ENCODE measurements around the gene TTC39C. TPM values are rescaled to one million over a fixed set of nuclear protein-coding genes. Genes with fewer than 3 reads are reported as not detected.

Gene TTC39C
- total RNA-seq, 2 donors from 2014 or later, result 31.2 to 40.0 TPM

GRCh38 chr18:23969664-23970063 is 44.9 kb upstream of the TTC39C start:
- 97% methylated on average over 6 of the region's 6 CpGs for WGBS

GRCh38 chr18:23970161-23971096 is 44.1 kb upstream of the TTC39C start:
- H3K36me3 ChIP-seq, result no peaks in the 10 kb centered on the region
- no peaks in the 10 kb centered on the region for H3K27me3 ChIP-seq (replicated peaks; ENCODE audit: insufficient read depth)
- H3K27ac ChIP-seq, result no peak overlapping the region
- no peaks in the 10 kb centered on the region for H3K9me3 ChIP-seq
- WGBS, result 78% methylated on average over 7 of the region's 7 CpGs
- H3K4me1 ChIP-seq (replicated peaks), result no peaks in the 10 kb centered on the region
- TF ChIP-seq CTCF (IDR thresholded peaks at IDR 0.05) (no peak), POLR2A (IDR thresholded peaks at IDR 0.05) (no peak), POLR2AphosphoS5 (IDR thresholded peaks at IDR 0.05) (no peak)
- intact Hi-C loops (cut with DNase I), result no loop called here
- no peak overlapping the region for H3K4me3 ChIP-seq
- no peak for DNase-seq (ENCODE audit: low spot score)

More at GRCh38 chr18:23969664-23970063, 44.9 kb upstream of the TTC39C start:
- TF ChIP-seq CTCF (IDR thresholded peaks at IDR 0.05) (no peak), POLR2AphosphoS5 (IDR thresholded peaks at IDR 0.05) (no peak), POLR2A (IDR thresholded peaks at IDR 0.05) (no peak)
- no peaks in the 10 kb centered on the region for H3K27me3 ChIP-seq (replicated peaks; ENCODE audit: insufficient read depth)
- H3K4me1 ChIP-seq (replicated peaks), result no peaks in the 10 kb centered on the region
- H3K4me3 ChIP-seq, result no peak overlapping the region
- DNase-seq (ENCODE audit: low spot score), result no peak
- intact Hi-C loops (cut with DNase I), result no loop called here
- no peaks in the 10 kb centered on the region for H3K9me3 ChIP-seq
- no peaks in the 10 kb centered on the region for H3K36me3 ChIP-seq
- no peak overlapping the region for H3K27ac ChIP-seq

GRCh38 chr18:23971097-23971440 is 43.5 kb upstream of the TTC39C start:
- Histone ChIP-seq H3K36me3 (no peaks in the 10 kb centered on the region), H3K27me3 (replicated peaks; ENCODE audit: insufficient read depth) (no peaks in the 10 kb centered on the region), H3K9me3 (no peaks in the 10 kb centered on the region), H3K27ac (no peak overlapping the region), H3K4me3 (no peak overlapping the region), H3K4me1 (replicated peaks) (no peaks in the 10 kb centered on the region)
- no peak for DNase-seq (ENCODE audit: low spot score)
- 94% methylated on average over 5 of the region's 5 CpGs for WGBS
- no peak for TF ChIP-seq POLR2A (IDR thresholded peaks at IDR 0.05)
- no peak for TF ChIP-seq CTCF (IDR thresholded peaks at IDR 0.05)
- no peak for TF ChIP-seq POLR2AphosphoS5 (IDR thresholded peaks at IDR 0.05)
- intact Hi-C loops (cut with DNase I), result no loop called here

GRCh38 chr18:23971666-23972230 is 42.8 kb upstream of the TTC39C start:
- Histone ChIP-seq H3K27me3 (replicated peaks; ENCODE audit: insufficient read depth) (no peaks in the 10 kb centered on the region), H3K36me3 (no peaks in the 10 kb centered on the region), H3K9me3 (no peaks in the 10 kb centered on the region), H3K4me1 (replicated peaks) (no peaks in the 10 kb centered on the region), H3K4me3 (no peak overlapping the region), H3K27ac (no peak overlapping the region)
- DNase-seq (ENCODE audit: low spot score), result no peak
- intact Hi-C loops (cut with DNase I), result no loop called here
- no peak for TF ChIP-seq CTCF (IDR thresholded peaks at IDR 0.05)
- TF ChIP-seq POLR2A (IDR thresholded peaks at IDR 0.05), result no peak
- TF ChIP-seq POLR2AphosphoS5 (IDR thresholded peaks at IDR 0.05), result no peak
- WGBS, result 88% methylated on average over 5 of the region's 5 CpGs
